Measurements from ENCODE around the gene SLC22A1. TPM values are rescaled to one million over a fixed set of nuclear protein-coding genes. Genes with fewer than 3 reads are reported as not detected.
"Not testable (repeated sequence)": the region's sequence is repeated elsewhere in the genome, so short reads cannot be mapped to it uniquely, and the experiment has no call there.

SLC22A1 gene
- total RNA-seq, 1 donor from 2014 or later = 0.35 TPM

- intact Hi-C loops (cut with DNase I) = no loop called here
- no peak for DNase-seq
- no peak for ATAC-seq (ENCODE audit: poor library complexity)
Measured at GRCh38 chr6:160132776-160133338, 11.2 kb downstream of the SLC22A1 start.

DNA sequence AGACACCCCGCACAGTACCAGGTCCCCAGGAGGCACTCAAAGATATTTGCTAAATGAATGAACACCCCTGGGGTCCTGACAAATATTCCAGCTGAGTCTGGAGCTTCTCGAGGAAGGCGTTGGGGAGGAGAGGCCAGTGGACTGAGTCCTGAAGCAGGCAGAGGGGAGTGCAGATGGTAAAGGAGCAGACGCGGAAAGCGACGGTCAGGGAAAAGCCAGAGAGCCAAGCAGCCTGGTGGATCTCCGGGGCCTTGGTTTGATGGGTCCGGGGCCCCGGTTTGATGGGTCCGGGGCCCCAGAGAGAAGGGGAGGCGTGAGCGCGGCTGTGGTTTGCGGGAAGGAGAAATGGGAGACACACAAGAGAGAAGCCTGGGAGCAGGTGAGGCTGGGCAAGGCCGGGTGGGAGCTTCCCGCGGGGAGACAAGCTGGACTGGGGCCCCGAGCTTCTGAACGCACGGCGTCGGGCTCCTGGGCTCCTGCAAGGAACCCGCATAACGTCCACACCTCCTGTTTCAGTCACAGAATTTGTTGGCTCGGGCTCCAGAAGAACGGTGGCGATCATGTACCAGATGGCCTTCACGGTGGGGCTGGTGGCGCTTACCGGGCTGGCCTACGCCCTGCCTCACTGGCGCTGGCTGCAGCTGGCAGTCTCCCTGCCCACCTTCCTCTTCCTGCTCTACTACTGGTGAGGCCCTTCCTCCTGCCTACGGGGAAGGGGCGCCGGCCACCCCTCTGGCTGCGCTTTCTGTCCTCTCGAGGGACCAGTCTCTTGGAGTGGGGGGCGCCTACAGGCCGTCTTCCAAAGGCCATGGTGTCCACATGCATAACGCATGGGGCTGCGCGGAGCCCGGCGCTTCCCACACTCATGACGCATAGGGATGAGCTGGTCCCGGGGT is 12.1 kb downstream of the SLC22A1 start:
- intact Hi-C loops (cut with DNase I) = no loop called here
- DNase-seq (no peak), ATAC-seq (ENCODE audit: poor library complexity) (no peak)

DNA sequence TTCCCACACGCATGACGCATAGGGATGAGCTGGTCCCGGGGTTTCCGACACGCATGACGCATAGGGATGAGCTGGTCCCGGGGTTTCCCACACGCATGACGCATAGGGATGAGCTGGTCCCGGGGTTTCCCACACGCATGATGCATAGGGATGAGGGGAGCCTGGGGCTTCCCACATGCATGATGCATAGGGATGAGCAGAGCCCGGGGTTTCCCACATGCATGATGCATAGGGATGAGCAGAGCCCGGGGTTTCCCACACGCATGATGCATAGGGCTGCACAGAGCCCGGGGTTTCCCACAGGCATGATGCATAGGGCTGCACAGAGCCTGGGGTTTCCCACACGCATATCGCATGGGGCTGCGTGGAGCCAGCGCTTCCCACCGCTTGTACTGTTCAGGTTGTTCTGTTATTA is 12.7 kb downstream of the SLC22A1 start:
- DNase-seq; intact Hi-C loops (cut with DNase I); ATAC-seq (ENCODE audit: poor library complexity): not testable (repeated sequence)

- DNase-seq = no peak
- intact Hi-C loops (cut with DNase I) = no loop called here
- ATAC-seq (ENCODE audit: poor library complexity) = no peak
Measured at GRCh38 chr6:160134779-160135547, 13.3 kb downstream of the SLC22A1 start.

DNA sequence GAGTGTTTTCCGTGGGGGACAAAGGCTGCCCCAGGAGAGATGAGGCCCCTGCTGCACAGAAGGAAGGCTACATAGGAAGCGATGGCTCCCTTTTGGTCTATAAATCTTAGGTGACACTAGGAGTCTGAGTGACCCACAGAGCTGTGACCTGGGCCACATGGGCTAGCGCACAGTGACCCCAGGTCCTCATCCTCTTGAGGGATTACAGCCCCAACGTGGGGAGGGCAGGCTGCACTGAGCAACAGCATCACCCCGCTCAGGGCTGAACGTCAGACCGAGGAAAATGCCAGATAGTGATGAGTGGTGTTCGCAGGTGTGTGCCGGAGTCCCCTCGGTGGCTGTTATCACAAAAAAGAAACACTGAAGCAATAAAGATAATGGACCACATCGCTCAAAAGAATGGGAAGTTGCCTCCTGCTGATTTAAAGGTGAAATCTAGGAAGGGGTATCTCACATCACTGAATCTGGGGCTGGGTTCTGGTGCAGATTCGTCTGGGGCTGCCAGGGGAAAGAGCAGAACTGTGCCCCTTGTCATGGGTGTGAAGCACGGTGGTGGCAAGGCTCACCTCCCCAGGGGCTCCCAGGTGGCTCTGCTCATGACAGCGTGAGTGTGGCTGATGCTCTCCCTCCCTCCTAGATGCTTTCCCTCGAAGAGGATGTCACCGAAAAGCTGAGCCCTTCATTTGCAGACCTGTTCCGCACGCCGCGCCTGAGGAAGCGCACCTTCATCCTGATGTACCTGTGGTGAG is 14.5 kb downstream of the SLC22A1 start:
- DNase-seq = no peak
- intact Hi-C loops (cut with DNase I) = no loop called here
- no peak for ATAC-seq (ENCODE audit: poor library complexity)

DNA sequence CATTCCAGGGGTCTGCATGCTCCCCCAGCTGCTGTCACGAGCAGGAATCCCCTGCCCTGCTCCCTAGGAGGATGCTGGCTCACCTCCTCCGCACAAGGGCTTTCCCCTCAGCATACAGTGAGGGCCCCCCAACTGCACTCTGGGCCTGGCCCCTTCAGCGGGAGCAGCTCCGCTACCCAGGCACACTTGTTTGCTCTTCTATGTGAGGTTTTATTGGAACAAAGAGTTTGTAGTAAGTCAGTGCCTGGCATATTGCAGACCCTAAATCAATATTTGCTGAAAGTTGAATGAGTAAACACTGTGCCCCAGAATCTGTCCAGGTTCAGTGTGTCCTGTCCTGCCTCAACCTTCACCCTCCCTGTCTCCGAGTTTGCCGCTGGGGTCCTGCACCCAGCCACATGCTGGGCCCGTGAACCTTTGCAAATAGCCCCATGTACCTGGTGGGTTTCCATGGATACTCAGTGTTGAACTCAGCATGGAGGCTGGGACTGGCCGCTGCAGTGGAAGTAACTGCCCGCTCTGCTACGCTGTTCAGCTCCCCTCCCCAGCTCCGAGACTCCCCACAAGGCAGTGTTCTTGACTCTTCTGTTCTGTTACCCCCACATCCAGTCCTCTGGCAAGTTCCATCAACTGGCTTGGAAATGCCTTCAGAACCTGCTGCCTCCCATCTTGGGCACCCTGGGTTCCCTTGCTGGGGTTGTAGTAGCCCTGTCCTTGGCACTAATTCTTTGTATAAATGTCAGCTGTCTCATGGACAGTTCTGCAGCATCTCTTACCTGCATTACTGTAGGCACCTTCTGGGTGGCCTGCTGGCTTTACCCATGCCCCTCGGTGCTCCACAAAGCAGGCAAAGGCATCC is 15.7 kb downstream of the SLC22A1 start:
- no peak for ATAC-seq (ENCODE audit: poor library complexity)
- intact Hi-C loops (cut with DNase I) = no loop called here
- no peak for DNase-seq

DNA sequence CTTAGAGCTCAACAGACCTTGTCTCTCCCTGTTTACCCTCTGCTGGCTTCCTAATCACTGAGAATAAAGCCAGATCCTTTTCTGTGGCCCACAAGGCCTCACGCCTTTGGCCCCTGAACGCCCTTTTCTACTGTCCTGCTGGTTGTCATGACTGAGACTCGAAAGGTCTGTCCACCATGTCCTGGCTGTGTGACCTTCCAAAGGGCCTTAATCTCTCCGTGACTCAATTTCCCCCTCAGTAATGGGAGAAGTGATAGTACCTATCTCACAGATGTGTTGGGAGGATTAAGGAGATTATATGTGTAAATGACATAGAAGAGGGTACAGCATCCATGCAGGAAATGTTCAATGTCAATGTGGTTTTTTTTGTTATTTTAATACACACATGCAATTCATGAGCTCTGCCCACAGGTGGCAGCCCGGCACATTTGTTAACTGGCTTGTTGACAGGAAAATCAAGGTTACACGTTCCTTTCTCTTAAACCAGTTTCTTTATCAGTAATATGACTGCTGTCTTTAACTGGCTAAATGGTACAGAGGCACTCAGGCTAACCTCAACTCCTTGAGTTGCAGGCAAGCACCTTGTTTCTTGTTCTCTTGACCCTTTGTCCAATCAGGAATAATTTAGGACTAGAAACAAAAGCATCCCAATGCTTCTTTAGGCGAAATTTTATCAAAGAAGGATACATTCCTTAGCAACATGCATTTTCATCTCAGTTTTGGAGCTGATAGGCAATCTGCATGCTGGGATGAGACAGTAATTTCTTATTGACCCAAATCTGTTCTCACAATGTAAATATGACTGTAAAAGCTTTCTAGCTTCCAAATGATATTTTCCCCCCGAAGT is 16.6 kb downstream of the SLC22A1 start:
- peak; percentile 64 for ATAC-seq (ENCODE audit: poor library complexity)
- peak; percentile 69 for DNase-seq
- intact Hi-C loops (cut with DNase I) = no loop called here

DNA sequence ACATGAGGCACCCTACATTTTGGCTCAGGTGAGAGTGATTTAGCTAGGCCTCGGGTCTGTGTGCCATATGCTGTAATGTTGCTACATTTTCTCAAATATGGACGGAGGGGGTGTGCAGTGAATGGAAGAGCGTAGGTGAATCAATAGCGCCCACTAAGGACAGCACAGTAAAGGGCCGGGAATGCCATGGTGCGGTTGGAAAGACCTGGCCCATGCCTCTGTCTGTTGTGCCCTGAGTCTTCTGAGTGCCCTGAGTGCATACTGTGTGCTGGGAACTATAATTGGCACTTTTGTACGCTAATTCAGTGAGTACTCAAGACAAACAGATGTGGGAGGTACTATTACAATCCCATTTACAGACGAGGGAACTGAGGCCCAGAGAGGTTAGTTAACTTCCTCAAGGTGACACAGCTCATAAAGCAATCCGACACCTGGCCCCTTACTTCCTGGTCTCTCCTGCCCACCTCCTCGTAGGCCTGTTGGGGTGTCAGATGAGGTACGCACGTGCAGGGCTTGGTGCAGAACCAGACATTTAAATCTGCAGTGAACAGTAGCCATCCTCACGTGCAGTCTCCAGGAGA is 17.3 kb downstream of the SLC22A1 start:
- DNase-seq (no peak), ATAC-seq (ENCODE audit: poor library complexity) (no peak)
- intact Hi-C loops (cut with DNase I) = no loop called here

- no peak for DNase-seq
Measured at GRCh38 chr6:160139420-160139851, 17.8 kb downstream of the SLC22A1 start.

DNA sequence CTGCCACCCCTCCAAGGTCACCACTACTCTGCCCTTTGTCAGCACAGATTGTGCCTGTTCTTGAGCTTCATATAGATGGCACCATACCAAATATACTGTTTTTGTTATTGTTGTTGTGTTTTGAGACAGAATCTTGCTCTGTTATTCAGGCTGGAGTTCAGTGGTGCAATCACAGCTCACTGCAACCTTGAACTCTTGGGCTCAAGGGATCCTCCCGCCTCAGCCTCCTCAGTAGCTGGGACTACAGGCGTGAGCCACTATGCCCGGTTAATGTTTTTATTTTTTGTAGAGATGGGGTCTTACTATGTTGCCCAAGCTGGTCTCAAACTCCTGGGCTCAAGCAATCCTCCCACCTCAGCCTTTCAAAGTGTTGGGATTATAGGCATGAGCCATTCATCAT is 18.9 kb downstream of the SLC22A1 start:
- intact Hi-C loops (cut with DNase I) = loop anchor here (2.0 kb wide), 1 partner anchor 314 kb away; no protein-coding TSS in a partner anchor
- not testable (repeated sequence) for ATAC-seq (ENCODE audit: poor library complexity); DNase-seq

More at GRCh38 chr6:160139420-160139851, 17.8 kb downstream of the SLC22A1 start:
- intact Hi-C loops (cut with DNase I) = no loop called here
- no peak for ATAC-seq (ENCODE audit: poor library complexity)

DNA sequence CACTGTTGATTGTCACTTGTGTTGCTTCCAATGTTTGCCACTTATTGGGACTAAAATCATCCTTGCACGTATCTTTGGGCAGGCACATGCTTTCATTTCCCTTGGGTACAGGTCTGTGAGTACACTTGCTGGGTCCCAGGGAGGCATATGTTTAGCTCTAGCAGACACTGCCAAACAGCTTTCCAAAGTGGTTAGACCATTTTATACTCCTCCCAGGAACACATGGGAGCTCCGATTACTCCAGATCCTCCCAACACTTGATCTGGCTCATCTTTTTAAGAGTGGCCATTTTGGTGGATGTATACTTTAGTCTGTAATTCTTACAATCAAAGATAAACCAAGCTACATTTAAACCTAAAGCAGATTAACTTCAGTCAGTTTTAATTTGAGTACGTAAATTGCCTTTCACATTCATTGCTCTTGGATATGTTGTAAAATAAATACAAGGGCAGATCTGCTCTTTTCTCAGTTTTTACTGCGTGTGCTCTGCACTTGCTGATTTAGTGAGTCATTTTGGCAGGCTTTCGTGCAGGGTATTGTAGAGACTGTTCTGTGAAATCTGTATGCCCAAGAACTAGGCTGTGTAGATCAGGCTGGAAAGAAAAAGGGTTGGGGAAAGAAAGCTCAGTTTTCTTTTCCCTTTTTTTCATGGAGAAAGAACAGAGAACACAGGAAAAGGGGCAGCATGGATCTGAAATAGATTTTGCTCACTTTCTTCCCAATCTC is 19.5 kb downstream of the SLC22A1 start:
- no peak for ATAC-seq (ENCODE audit: poor library complexity)
- no peak for DNase-seq
- intact Hi-C loops (cut with DNase I) = loop anchor here (2.0 kb wide), 1 partner anchor 314 kb away; no protein-coding TSS in a partner anchor

GRCh38 chr6:160142115-160142715 is 20.6 kb downstream of the SLC22A1 start:
- no peak for ATAC-seq (ENCODE audit: poor library complexity)
- intact Hi-C loops (cut with DNase I) = no loop called here
- DNase-seq = no peak

DNA sequence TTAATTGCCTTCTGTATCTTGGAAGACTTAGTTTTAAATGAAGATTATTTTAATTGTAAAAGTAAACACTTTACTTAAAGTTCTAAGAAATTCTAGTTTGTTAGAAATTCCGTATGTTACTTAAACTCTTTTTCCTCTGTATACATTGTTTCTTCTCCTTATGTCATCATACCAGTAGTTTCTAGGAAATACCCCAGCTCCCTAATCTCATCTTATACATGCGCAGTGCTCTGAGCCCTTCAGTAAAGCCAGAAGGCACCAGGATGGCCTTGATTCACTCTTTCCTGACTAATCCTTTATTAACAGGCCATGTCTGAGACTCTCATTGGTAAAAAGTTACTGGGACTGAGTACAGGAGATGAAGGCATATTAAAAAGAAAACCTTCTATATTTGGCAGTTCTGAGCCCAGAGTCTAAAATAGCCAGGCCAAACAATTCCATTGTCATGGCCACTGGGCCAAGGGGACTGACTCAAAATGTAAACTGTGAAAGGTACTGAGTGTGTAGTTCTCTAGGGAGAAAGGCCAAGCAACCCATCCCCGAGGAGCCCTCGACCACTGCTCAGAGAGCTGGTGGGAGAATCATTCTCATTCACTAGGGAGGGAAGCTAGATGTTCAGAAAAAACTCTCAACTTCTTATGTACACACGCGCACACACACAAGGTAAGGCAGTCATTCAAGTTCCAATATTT is 25.0 kb downstream of the SLC22A1 start:
- intact Hi-C loops (cut with DNase I) = no loop called here
- DNase-seq = no peak
- ATAC-seq (ENCODE audit: poor library complexity) = peak; percentile 15

- DNase-seq (no peak), ATAC-seq (ENCODE audit: poor library complexity) (peak; percentile 55)
- intact Hi-C loops (cut with DNase I) = no loop called here
Measured at GRCh38 chr6:160147146-160147536, 25.5 kb downstream of the SLC22A1 start.

DNA sequence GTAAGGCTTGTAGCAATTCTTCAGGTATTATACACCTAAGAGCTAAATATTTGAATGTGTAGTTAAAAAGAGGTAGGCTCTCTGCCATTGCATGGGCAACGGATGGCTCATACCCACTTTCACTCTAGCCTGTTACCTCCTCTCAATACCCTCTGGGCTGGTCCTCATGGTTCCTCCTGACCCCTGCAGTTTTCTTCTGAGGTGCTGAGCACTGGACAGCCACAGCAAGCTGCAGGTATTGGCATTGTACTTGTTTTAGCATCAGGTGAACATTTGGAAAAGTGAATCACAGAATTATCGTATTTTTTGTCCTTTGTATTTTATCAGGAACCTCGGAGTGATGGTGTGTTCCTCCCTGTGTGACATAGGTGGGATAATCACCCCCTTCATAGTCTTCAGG is 32.9 kb downstream of the SLC22A1 start:
- intact Hi-C loops (cut with DNase I) = no loop called here
- ATAC-seq (ENCODE audit: poor library complexity) = no peak

More for the DNA sequence above, 32.9 kb downstream of the SLC22A1 start:
- DNase-seq = no peak

Measured in Right ventricle myocardium superior (tissue), 1 donor.